HG03064 (cell line): Measurements from ENCODE around the gene LRRC41.
"Not testable (repeated sequence)": the region's sequence is repeated elsewhere in the genome, so short reads cannot be mapped to it uniquely, and the experiment has no call there.

Source experiments
- ATAC-seq: cut with Tn5 transposase; IDR thresholded peaks from one replicate; pipeline ENCODE4 v1.9.1; 2021; ENCODE audit warnings: low read depth; ENCODE audit not compliant: unreplicated experiment

The LRRC41 gene, protein sequence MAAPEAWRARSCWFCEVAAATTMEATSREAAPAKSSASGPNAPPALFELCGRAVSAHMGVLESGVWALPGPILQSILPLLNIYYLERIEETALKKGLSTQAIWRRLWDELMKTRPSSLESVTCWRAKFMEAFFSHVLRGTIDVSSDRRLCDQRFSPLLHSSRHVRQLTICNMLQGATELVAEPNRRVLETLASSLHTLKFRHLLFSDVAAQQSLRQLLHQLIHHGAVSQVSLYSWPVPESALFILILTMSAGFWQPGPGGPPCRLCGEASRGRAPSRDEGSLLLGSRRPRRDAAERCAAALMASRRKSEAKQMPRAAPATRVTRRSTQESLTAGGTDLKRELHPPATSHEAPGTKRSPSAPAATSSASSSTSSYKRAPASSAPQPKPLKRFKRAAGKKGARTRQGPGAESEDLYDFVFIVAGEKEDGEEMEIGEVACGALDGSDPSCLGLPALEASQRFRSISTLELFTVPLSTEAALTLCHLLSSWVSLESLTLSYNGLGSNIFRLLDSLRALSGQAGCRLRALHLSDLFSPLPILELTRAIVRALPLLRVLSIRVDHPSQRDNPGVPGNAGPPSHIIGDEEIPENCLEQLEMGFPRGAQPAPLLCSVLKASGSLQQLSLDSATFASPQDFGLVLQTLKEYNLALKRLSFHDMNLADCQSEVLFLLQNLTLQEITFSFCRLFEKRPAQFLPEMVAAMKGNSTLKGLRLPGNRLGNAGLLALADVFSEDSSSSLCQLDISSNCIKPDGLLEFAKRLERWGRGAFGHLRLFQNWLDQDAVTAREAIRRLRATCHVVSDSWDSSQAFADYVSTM

DNA sequence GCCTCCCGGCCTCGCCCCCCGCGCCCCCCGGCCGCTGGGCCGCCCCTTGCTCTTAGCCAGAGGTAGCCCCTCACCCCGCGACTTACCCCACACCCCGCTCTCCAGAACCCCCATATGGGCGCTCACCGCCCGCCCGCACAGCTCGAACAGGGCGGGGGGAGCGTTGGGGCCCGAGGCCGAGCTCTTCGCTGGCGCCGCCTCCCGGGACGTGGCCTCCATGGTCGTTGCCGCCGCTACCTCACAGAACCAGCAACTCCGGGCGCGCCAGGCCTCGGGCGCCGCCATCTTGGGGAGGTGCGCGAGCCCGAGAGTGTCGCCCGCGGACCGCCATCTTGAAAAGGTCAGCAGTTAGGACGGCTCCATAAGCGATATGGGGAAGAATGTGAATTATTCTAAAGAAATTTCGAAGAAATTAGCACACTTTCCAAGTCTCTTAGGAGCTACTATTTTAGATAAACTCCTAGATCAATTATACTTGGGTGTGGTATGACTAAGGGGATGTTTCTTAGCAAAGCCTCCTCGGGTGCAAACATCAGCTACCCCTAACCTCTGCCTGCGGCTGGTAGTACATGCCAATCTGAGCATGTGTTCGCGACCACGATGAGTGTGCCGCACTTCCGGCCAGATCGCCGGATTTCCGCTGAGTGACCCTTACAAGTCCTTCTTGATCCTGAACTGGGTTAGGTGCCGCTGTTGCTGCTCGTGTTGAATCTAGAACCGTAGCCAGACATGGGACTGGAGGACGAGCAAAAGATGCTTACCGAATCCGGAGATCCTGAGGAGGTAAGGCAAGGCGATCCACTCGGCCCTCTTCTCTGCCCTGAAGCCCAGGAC is at the start of gene LRRC41, which contains the start of gene UQCRH:
LRRC41 (minus strand) TSS at position 579 of the 834 bp plus-strand sequence; CDS start at position 285, 294 bp downstream.
UQCRH (plus strand) TSS at position 661 of the 834 bp plus-strand sequence; CDS start at position 730, 69 bp downstream.
- peak; percentile 80 for ATAC-seq

DNA sequence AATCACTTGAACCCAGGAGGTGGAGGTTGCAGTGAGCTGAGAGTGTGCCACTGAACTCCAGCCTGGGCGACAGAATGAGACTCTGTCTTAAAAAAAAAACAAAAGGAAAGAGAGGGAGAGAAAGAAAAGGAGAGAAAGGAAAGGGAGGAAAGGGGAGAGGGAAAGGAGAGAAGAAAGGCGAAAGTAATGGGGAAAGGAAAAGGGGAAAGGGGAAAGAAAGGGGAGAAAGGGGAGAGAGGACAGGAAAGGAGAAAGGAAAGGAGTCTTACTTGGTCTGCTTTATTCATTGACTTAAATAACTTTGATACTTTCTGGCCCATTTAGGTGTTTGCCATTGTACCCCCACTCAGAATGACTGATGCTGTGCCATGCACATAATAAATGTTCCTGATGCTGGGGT is 48.9 kb upstream of the LRRC41 start:
- no peak for ATAC-seq

DNA sequence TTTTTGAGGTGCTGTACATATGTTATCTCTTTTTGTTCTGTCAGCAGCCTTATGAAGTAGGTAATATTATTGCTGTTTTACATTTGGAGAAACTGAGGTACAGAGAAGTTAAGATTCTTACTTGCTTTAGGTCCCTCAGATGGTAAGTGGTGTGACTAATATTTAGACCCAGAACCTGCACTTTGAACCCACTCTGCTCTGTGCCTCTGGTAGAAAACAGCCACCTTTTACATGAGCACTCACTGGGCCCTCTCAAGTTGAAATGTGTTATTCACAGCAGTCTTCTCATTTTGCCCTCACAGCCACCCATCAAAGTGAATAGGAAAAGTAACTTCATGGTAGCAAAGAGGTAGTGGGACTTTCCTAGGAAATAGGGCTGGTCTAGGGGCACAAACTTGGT is 41.9 kb upstream of the LRRC41 start:
- no peak for ATAC-seq

DNA sequence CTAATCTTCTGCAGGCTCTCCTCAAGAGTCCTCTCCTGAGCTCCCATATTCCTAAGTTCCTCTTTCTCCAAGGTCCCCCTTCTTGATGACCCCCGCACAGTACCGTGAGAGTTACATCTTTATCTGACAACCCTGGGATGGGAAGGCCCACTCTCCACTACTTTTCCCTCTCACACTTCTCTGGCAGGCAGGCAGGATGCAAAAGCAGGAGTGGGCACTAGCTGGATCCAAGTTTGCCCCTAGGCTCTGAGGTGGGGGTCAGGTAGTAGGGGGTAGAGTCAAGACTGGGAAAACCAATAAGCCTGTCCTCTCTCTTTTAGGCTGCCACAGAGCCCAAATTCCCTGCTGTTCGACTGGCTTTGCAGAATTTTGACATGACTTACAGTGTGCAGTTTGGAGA is 41.1 kb upstream of the LRRC41 start:
- ATAC-seq = no peak

DNA sequence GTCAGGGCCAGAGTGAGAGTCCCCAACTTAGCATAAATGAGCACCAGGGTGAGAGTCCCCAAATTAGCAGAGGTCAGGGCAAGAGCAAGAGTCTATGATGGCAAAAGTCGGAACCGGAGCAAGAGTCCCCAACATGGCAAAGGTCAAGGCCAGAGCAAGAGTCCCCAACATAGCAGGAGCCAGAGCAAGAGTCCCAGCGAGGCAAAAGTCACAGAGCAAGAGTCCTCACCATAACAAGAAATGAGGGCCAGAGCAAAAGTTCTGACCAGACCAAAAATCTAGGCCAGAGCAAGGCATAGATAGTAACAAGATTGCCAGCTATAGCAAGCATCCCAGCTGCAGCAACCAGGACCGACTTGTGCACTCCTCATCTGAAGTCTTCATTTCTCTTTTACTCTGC is 40.3 kb upstream of the LRRC41 start:
- no peak for ATAC-seq

DNA sequence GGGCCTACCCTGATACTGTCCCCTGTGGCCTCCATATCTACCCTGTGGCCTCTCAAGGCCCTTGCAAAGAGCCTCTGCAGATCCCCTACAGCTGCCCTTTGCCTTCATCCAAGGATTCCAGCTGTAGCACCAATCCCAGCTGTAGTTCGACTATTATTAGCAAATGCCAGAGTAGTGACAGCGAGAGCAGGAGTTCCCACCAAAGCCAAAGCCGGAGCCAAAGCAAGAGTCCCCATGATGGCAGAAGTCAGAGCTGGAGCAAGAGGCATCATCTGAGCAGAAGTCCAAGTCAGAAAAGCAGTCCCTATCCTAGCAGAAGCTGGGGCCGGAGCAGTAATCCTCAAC is 39.9 kb upstream of the LRRC41 start:
- no peak for ATAC-seq

DNA sequence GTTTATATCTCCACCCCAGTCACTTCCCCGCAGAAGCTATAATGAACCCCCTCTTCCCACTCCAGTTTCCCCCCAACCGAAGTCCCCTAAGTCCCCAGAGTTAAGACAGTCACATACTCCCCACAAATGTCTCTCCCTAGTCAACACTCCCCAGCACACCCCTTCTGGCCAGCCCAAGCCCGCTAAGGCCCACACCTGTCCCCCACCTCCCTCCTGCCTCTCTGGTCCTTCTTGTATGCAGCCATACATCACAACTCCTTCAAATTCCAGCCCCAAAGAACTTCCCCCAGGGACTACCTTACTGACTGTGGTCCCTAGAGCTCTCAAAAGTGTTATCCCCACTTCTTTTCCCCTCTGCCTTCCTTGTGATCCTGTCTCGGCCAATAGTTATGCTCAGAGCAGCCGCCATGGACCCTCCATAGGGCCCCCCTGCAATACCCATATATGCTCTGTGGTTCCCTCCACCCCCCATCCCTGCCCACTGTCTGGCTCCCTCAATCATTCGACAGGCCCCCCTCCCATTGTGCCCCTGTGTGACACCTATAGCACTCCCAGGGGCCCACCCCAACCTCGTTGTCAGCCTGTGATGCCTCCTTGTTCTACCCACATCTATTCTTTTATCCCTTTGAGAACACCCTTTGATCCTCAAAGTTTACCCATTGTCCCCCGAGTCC is 39.4 kb upstream of the LRRC41 start:
- ATAC-seq = no peak

DNA sequence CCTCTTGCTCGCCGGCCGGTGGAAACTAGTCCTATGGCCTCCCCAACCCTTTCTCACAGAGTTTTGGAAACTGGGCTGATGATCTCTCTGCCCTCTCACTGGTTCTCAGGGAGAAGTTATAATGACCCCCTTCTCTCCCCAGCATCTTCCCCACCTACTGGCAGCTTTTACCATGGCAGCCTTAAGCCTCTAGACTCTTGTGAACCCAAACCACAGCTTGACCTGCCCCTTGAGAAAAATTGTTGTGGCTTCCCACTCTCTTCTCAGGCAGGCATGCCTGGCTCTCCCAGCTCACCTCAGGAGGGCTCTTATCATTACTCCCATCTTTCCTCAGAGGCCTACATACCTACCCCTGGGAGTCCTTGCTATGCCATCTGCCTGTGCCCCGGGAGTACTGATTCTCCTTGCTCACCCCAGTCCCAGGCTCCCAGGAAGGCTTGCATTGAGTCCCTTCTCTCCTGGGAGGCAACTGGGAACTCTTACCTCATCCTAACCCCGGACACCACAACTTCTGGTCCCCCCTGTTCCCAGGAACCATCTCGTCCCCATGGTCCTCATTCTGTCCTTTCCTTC is 38.8 kb upstream of the LRRC41 start:
- ATAC-seq = no peak

DNA sequence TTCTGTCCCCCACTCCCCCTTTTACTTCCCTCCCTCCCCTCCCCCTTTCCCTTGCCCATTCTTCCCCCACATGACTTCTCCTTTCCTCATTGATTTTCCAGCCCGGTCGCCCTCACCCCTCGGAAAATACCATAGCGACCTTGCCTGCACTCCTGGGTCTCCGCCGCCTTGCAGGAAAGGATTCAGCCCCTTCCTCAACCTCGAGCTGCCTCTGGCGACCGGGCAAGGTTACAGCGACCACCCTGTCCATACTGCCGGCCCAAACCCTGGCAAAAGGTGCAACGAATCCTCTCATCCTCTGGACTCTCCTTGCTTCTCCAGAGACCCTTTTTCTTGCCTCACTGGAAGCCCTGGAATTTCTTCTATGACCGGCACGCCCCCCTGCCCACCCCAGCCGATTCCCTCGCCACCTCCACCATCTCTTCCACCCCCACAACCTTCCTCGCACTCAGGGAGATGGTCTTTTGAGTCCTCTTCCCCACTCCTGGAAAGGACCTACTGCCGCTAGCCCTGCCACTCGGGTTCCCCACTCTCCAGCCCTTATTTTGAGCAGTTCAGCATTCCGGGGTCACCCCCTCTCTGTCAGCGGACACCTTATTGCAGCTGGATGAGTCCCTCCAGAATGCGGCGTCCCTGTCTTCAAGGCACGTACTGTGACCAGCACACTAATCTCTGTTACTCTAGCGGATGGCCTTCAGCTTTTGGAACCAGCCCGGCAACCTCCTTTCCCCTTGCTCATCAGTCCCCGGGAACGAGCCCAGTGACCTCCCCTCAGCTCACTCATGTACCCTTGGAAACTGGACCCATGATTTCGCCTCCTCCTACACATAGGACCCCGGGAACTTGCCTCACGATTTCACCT is 38.0 kb upstream of the LRRC41 start:
- ATAC-seq = no peak

DNA sequence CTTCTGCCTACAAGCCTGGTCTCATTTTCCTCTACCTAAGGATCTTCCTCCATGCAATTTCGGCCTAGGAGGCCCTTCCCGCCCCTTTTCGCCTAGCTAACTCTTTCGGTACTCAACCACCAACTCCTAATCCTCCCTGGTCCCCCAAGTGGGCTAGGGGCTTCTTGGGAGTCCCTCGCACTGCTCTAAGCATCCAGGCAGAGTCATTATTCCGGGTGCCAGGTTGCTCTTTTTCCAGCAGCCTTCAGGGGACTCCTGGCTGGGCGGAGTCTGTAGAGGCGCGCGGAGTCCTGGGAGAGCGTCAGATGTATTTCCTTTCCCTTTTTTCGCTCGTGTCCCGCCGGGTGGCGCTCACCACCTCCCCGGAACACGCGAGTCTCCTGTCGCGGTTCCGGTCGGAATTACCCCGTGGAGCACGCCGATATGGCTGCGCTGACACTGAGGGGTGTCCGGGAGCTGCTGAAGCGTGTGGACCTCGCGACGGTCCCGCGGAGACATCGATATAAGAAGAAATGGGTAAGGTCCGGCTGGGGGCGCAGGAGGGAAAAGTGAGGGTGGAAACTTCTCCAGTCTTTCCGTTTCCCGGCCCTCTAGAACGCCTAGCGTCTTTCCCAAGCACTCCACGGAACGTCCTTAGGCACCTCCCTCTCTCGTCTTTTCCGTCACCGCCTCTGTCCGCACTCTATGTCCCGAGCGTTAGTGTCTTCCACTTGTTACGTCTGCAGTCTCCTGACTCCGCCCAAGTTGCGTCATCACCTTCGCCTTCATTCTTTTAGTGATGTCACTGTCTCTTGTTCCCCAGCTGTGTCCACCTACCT is 37.2 kb upstream of the LRRC41 start, which contains the start of gene NSUN4:
NSUN4 (plus strand) TSS at position 404 of the 818 bp plus-strand sequence; CDS start at position 424, 20 bp downstream.
- ATAC-seq = peak; percentile 71

DNA sequence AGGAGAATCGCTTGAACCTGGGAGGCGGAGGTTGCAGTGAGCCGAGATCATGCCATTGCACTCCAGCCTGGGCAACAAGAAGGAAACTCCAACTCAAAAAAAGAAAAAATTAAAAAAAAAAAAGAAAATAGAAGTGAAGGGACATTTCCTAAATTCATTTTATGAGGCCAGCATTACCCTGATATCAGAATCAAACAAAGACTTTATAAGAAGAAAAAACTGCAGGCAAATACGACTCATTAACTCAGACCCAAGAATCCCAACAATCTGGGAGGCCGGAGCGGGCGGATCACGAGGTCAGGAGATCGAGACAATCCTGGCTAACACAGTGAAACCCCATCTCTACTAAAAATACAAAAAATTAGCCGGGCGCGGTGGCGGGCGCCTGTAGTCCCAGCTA is 34.0 kb upstream of the LRRC41 start:
- ATAC-seq = not testable (repeated sequence)

DNA sequence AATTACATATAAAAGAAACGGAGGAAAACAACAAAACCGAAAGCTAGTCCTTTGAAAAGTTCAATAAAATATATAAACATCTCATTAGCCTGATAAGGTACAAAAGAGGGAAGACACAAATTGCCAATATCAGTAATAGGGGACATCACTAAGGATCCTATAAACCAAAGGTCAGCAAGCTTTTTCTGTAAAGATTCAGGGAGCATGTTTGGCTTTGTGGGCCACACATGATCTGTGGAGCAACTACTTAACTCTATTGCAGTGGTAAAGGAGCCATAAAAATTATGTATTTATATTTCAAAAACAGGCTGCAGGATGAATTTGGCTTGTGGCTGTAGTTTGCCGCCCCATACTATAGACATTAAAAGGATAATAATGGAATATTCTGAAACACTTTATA is 31.7 kb upstream of the LRRC41 start:
- no peak for ATAC-seq

DNA sequence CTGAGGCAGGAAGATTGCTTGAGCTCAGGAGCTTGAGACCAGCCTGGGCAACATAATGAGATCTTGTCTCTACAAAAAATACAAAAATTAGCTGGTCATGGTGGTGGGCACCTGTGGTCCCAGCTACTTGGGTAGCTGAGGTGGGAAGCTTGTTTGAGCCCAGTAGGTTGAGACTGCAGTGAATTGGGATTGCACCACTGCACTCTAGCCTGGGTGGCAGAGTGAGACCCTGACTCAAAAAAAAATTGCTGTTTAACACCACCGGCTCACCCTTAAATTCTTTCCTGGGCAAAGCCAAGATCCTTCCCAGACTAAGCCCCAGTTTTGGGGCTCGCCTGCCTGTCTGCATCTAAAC is 30.6 kb upstream of the LRRC41 start:
- no peak for ATAC-seq

DNA sequence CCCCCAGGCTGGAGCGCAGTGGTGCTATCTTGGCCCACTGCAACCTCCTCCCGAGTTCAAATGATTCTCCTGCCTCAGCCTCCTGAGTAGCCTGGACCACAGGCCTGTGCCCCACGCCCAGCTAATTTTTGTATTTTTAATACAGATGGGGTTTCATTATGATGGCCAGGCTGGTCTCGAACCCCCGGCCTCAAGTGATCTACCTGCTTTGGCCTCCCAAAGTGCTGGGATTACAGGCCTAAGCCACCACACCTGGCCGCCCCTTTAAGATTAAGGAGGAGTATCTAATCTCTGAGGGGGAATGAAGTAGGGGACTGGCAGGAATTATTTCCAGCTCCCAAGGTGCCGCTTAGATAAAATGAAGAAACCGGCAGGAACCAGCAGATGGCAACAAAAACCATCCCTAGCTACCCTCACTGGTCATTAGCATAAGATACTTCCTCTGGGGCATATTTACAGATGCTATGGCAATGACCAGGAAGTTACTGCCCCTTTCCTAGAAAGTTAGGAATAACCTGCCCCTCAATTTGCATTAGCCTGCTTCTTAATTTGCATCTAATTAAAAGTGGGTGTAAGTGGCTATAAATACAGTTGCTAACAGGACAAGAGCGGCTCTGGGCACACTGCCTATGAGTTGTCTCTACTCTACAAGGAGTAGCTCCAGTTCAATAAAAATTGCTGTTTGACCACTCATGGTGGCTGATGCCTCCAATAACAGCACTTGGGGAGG is 30.0 kb upstream of the LRRC41 start:
- ATAC-seq = peak; percentile 48

DNA sequence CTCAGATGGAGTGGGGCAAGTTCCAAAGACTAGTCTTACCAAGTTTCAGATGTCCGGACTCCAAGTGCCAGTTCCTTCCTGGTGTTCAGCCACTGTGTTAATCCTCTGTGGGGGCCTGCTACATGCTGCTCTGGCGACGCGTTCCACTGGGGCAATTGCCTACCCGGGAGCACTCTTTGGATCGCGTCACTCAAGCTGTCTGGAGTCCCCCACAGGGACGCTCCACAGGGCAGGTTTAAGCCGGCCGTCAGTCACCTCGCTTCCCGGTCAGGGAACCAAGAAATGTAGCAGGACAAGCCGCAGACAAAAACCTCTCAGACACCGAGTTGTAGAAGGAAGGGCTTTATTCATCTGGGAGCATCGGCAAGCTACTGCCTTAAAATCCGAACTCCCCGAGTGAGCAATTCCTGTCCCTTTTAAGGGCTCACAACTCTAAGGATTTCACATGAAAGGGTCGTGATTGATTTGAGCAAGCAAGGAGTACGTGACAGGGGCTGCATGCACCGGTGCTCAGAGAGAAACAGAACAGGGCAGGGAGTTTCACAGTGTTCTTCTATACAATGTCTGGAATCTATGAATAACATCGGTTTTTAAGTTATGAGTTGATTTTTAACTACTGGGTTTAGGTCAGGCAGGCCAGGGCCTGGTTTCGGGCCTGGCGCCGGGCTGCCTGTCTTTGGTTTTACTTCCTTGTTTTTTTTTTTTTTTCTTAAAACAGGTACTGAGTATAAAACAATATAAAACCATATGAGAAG is 28.5 kb upstream of the LRRC41 start:
- not testable (repeated sequence) for ATAC-seq

DNA sequence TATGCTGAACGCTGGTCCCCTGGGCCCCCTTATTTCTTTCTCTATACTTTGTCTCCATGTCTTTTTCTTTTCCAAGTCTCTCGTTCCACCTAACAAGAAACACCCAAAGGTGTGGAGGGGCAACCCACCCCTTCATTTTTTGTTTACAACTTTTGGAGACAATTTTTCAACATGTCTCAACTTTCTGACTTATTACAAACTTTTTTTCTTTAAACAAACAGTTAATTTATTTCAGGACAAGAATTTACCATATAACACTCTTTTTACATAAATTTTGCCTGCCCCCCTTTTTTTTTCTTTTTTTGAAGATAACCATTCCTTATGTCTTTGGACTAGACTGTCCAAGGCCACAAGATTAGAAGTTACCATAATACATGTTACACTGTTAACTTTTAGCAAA is 27.0 kb upstream of the LRRC41 start:
- ATAC-seq = not testable (repeated sequence)

DNA sequence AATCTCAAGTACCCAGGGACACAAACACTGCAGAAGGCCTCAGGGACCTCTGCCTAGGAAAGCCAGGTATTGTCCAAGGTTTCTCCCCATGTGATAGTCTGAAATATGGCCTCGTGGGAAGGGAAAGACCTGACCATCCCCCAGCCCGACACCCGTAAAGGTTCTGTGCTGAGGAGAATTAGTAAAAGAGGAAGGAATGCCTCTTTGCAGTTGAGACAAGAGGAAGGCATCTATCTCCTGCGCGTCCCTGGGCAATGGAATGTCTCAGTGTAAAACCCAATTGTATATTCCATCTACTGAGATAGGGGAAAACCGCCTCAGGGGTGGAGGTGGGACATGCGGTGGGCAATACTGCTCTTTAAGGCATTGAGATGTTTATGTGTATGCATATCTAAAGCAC is 26.4 kb upstream of the LRRC41 start:
- ATAC-seq = not testable (repeated sequence)
